Effector memory CD4-positive, alpha-beta T cell (primary cell): ENCODE results near the gene CBX4.

Experiments
- DNase-seq, 3 donors: peaks; one replicate each; pipeline ENCODE4 v3.0.0-alpha.2; 2020
- H3K27ac ChIP-seq: 2 replicates; pipeline ENCODE4 v1.7.0; 2013; ENCODE audit warnings: mild to moderate bottlenecking, low read length, moderate library complexity; ENCODE audit not compliant: insufficient read depth, poor library complexity, severe bottlenecking
- H3K27me3 ChIP-seq: replicated peaks from 2 replicates; pipeline ENCODE4 v1.7.0; 2013; ENCODE audit warnings: mild to moderate bottlenecking, low read length; ENCODE audit not compliant: insufficient read depth, control insufficient read depth, poor library complexity, severe bottlenecking
- H3K36me3 ChIP-seq: 2 replicates; pipeline ENCODE4 v1.7.0; 2013; ENCODE audit warnings: mild to moderate bottlenecking, low read length, moderate library complexity; ENCODE audit not compliant: control insufficient read depth, insufficient read depth
- H3K4me1 ChIP-seq: 2 replicates; pipeline ENCODE4 v1.7.0; 2013; ENCODE audit warnings: low read length, mild to moderate bottlenecking; ENCODE audit not compliant: control insufficient read depth, insufficient read depth, poor library complexity, severe bottlenecking
- H3K4me3 ChIP-seq: 2 replicates; pipeline ENCODE4 v1.7.0; 2013; ENCODE audit warnings: low read length, low read depth, mild to moderate bottlenecking; ENCODE audit not compliant: insufficient read depth, poor library complexity, severe bottlenecking
- H3K9me3 ChIP-seq: 2 replicates; pipeline ENCODE4 v1.7.0; 2013; ENCODE audit warnings: mild to moderate bottlenecking, low read length, moderate library complexity; ENCODE audit not compliant: control insufficient read depth

The CBX4 gene

GRCh38 chr17:79792341-79792871 is 46.8 kb downstream of the CBX4 start:
- Histone ChIP-seq H3K27me3 (peaks cover 47% of the 10 kb centered on the region), H3K27ac (no peak overlapping the region), H3K36me3 (no peaks in the 10 kb centered on the region), H3K4me3 (no peak overlapping the region), H3K9me3 (no peaks in the 10 kb centered on the region), H3K4me1 (peaks cover 35% of the 10 kb centered on the region)
- DNase-seq, result no peak

GRCh38 chr17:79791735-79792161 is 47.5 kb downstream of the CBX4 start:
- no peaks in the 10 kb centered on the region for H3K9me3 ChIP-seq
- no peak for DNase-seq
- peaks cover 33% of the 10 kb centered on the region for H3K4me1 ChIP-seq
- H3K27me3 ChIP-seq, result peaks cover 47% of the 10 kb centered on the region
- no peaks in the 10 kb centered on the region for H3K36me3 ChIP-seq
- H3K4me3 ChIP-seq, result no peak overlapping the region
- no peak overlapping the region for H3K27ac ChIP-seq

DNA sequence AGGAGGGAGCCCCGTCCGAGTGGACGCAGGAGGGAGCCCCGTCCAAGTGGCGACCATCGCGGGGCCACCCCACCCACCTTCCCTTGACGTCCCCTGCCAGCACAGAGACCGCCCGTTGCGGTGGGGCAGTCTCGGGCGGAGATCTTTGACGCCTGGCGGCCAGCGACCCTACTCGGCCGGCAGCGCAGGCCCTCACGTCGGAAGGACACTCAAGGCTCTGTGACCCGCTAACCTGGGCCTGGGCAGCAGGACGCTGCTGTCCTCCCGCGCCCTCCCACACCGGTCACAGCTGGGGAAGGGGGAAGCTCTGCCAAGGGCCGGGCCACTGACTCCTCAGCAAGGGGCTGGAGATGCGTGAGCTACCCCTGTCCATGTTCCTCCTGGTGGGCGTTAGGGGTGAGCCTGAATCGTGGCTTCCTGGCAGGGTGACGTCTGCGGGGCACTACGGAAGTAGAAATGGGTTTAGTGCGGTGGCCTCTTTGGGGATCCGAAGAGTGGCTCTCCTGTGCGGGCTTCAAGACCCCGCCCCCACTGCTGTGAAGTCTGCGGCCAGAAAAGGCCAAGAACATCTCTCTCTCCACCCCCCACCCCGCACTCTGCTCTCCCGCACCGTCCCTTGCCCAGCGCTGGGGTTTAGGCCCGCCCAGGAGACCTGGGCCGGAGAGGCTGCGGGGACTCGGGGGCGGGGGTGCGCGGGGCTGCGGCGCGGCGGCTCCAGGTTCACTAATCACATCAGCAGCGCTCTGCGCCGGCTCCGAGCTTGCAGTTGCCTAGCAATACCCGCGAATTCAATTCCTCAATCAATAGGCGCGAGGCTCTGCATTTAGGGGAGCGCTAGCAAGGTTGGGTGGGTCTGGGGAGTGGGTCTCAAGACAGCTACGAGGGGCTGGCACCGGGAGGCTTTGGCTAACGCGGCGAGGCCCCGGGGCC is 48.2 kb downstream of the CBX4 start:
- Histone ChIP-seq H3K4me3 (no peak overlapping the region), H3K27ac (no peak overlapping the region), H3K9me3 (no peaks in the 10 kb centered on the region), H3K4me1 (peaks cover 27% of the 10 kb centered on the region), H3K36me3 (no peaks in the 10 kb centered on the region), H3K27me3 (peaks cover 53% of the 10 kb centered on the region)
- DNase-seq, result no peak

GRCh38 chr17:79789943-79790804 is 49.1 kb downstream of the CBX4 start:
- peaks cover 54% of the 10 kb centered on the region for H3K27me3 ChIP-seq
- H3K4me1 ChIP-seq, result peaks cover 23% of the 10 kb centered on the region
- H3K27ac ChIP-seq, result no peak overlapping the region
- no peaks in the 10 kb centered on the region for H3K9me3 ChIP-seq
- no peaks in the 10 kb centered on the region for H3K36me3 ChIP-seq
- no peak overlapping the region for H3K4me3 ChIP-seq
- DNase-seq, result no peak

GRCh38 chr17:79788989-79789942 is 50.0 kb downstream of the CBX4 start:
- Histone ChIP-seq H3K4me3 (no peak overlapping the region), H3K4me1 (peaks cover 23% of the 10 kb centered on the region), H3K27ac (no peak overlapping the region), H3K36me3 (no peaks in the 10 kb centered on the region), H3K27me3 (peaks cover 54% of the 10 kb centered on the region), H3K9me3 (no peaks in the 10 kb centered on the region)
- DNase-seq, result no peak

- Histone ChIP-seq H3K4me3 (no peak overlapping the region), H3K36me3 (no peaks in the 10 kb centered on the region), H3K9me3 (no peaks in the 10 kb centered on the region), H3K27ac (no peak overlapping the region), H3K4me1 (peaks cover 23% of the 10 kb centered on the region), H3K27me3 (peaks cover 54% of the 10 kb centered on the region)
- DNase-seq, result no peak
Observed at GRCh38 chr17:79788455-79788854, 50.8 kb downstream of the CBX4 start.

DNA sequence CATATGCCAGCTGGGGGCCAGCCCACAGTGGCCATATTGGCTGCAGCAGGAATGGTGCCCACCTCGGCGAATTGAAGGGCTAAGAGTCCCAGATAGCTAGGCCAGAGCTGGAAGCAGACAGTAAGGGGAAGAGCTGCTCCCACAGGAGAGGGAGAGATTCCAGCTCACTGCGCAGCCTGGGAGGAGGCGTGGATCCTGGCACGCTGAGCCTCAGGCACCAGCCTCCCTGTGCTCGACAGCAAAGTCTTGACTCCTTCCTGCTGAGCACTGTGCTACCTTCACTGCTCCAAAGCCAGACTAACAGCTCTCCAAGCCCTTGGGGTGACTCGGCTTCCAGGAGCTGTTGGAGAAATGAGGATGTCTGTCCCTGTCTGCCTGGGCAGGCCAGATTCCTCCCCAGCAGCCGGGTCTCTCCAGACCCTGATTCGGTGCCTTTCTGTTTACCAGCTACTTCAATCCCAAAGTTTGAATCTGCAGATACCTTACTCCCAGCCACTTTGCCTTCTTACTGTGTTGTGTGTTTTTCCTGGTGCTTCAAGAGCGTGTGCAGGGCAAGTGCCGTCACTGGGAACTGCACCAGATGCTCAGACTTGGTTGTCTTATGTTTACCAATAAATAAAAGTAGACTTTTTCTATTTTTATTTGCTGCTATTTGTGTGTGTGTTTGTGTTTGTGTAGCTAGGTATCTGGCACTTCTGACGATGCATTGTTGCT is 52.2 kb downstream of the CBX4 start:
- no peaks in the 10 kb centered on the region for H3K36me3 ChIP-seq
- H3K27me3 ChIP-seq, result peaks cover 44% of the 10 kb centered on the region
- DNase-seq, result no peak
- no peak overlapping the region for H3K4me3 ChIP-seq
- no peak overlapping the region for H3K27ac ChIP-seq
- no peaks in the 10 kb centered on the region for H3K9me3 ChIP-seq
- peaks cover 23% of the 10 kb centered on the region for H3K4me1 ChIP-seq

DNA sequence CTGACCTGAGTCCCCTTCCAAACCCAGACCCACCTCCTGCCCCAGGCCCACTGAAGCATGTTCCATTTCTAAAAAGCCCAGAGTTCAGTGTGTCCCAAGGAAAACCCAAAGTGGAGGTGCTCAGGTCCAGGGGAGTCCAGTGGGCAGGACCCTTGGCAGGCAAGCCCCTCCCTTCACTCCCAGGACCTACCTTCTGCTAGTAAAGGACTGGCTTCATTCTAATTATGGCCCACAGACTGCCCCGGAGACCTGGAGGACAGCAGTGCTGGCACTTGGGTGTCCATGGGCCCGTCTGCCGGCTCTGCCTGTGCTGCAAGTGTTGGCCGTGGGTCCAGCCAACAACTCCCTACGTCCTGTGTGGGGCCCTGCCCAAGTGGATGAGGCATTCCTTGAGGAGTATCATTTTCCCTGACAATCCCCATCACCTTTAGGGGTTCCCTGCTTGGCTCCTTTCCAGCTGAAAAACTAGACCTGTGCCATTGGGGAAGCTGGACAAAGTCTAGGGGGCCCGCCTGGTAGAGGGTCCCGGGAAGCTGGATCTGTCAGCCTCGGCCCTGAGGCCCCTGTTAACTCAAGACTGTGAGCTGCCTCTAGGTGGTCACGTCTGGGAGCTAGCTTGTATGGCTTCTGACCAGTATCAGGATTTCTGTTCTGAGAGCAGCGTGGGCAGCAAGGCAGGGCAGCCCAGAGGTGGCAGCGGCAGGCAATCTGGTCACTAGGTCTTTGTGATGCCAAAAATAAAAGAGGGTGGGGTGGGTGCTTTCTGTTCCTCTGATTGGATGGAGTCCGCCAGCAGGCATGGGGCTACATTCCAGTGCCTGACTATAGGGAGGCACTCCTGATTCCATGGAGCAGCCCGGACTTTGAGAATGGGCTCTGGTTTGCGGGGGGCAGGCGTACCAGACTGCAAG is 53.1 kb downstream of the CBX4 start:
- Histone ChIP-seq H3K9me3 (no peaks in the 10 kb centered on the region), H3K4me1 (peaks cover 18% of the 10 kb centered on the region), H3K27me3 (peaks cover 35% of the 10 kb centered on the region), H3K27ac (no peak overlapping the region), H3K36me3 (no peaks in the 10 kb centered on the region), H3K4me3 (no peak overlapping the region)
- no peak for DNase-seq
